NCI-H2196 (cell line): ENCODE data around the gene PIAS1.
"Not testable (repeated sequence)": the region's sequence is repeated elsewhere in the genome, so short reads cannot be mapped to it uniquely, and the experiment has no call there.

Experiments
- DNase-seq: peaks from one replicate; lab custom pipeline; 2025; ENCODE audit not compliant: unreplicated experiment; lab: John Stamatoyannopoulos, UW

The PIAS1 gene

GRCh38 chr15:68214838-68215254, 160.7 kb downstream of the PIAS1 start:
- DNase-seq = no peak

- DNase-seq = no peak
These were observed 163.2 kb downstream of the PIAS1 start for GRCh38 chr15:68217341-68217740.

GRCh38 chr15:68218331-68218730, 164.2 kb downstream of the PIAS1 start:
- DNase-seq = no peak

- no peak for DNase-seq
These were observed 165.0 kb downstream of the PIAS1 start for GRCh38 chr15:68218847-68219798.

GRCh38 chr15:68220489-68220888, 166.4 kb downstream of the PIAS1 start:
- no peak for DNase-seq

DNA sequence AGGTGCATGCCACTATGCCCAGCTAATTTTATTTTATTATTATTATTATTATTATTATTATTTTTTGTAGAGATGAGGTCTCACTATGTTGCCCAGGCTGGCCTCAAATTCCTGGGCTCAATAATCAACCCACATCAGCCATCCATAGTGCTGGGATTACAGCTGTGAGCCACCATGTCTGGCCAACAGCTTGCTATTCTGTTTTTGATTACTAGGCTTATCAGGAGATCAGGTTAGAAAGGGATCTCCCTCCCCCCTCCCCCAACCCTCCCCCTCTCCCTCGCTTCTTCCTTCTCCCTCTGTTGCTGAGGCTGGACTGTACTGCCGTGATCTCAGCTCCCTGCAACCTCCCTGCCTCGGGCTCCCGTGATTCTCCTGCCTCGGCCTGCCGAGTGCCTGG, 166.9 kb downstream of the PIAS1 start:
- no peak for DNase-seq

DNA sequence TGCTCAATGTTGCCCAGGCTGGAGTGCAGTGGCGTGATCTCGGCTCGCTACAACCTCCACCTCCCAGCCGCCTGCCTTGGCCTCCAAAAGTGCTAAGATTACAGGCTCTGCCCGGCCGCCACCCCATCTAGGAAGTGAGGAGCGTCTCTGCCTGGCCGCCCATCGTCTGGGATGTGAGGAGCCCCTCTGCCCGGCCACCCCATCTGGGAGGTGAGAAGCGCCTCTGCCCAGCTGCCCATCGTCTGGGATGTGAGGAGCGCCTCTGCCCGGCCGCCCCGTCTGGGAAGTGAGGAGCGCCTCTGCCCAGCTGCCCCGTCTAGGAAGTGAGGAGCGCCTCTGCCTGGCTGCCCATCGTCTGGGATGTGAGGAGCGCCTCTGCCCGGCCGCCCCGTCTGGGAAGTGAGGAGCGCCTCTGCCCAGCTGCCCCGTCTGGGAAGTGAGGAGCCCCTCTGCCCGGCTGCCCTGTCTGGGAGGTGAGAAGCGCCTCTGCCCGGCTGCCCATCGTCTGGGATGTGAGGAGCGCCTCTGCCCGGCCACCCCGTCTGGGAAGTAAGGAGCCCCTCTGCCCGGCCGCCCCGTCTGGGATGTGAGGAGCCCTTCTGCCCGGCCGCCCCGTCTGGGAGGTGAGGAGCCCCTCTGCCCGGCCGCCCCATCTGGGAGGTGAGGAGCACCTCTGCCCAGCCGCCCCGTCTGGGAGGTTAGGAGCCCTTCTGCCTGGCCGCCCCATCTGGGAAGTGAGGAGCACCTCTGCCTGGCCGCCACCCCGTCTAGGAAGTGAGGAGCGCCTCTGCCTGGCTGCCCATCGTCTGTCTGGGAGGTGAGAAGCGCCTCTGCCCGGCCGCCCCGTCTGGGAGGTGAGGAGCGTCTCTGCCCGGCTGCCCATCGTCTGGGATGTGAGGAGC, 167.7 kb downstream of the PIAS1 start:
- DNase-seq = not testable (repeated sequence)

DNA sequence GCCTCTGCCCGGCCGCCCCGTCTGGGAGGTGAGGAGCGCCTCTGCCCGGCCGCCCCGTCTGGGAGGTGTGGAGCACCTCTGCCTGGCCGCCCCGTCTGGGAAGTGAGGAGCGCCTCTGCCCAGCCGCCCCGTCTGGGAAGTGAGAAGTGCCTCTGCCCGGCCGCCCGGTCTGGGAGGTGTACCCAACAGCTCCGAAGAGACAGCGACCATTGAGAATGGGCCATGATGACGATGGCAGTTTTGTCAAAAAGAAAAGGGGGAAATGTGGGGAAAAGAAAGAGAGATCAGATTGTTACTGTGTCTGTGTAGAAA, 168.3 kb downstream of the PIAS1 start:
- DNase-seq = not testable (repeated sequence)

DNA sequence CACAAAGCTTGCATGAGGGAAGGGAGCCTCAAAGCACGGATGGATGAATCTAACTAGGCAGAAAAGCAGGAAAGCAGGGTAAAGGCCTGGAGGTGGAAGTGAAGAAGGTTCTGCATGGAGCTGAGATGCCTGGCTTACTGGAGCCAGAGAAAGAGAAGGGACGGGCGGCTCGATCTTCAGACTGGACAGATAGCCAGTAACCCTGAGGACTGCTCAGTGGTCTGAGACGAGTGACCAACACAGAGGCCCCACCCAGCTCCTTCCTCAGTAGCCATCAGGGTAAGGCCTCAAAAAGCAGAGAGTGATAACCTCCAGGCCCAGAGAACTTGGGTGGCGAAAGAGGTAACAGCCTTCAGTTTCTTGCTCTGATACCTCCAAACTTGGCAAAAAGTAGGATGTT, 169.1 kb downstream of the PIAS1 start:
- DNase-seq = no peak

- DNase-seq = no peak
These were observed 170.0 kb downstream of the PIAS1 start for GRCh38 chr15:68224108-68224507.

- DNase-seq = no peak
These were observed 170.6 kb downstream of the PIAS1 start for GRCh38 chr15:68224546-68225250.

GRCh38 chr15:68225442-68225841, 171.3 kb downstream of the PIAS1 start:
- DNase-seq = not testable (repeated sequence)

DNA sequence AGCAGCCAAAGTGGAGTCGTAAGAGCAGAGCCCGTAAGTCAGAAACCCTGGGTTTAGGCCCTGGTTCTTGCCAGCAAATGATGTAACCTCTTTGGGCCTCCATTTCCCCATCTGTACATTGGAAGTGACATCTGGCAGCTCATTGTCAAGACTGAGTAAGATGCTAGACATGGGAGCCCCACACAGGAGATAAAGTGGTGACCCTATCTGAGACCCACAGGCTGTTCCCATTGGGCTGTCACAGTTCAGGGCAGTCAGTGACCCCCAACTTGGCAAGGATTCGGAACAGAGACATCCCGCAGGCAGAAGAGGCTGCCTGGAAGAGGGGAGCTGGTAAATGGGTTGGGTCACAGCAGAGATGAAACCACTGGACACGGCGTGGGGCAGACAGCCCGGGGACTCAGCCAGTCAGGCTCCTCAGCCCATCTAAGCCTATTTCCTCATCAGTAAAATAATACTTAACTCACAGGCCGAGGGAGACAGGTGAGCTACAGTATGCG, 173.6 kb downstream of the PIAS1 start:
- DNase-seq = no peak

- DNase-seq = no peak
These were observed 174.2 kb downstream of the PIAS1 start for GRCh38 chr15:68228143-68228970.

GRCh38 chr15:68228971-68229385, 174.9 kb downstream of the PIAS1 start:
- DNase-seq = no peak

- peak; percentile 72 for DNase-seq
These were observed 175.5 kb downstream of the PIAS1 start, which contains the start of gene CLN6 for GRCh38 chr15:68229386-68230156. TSS of gene CLN6 (minus strand) at chr15:68229728. CDS start at chr15:68229584, 144 bp downstream.

GRCh38 chr15:68230157-68231100, 176.3 kb downstream of the PIAS1 start:
- no peak for DNase-seq
